GM21367 (cell line): Measurements from ENCODE around the gene C18orf63.

Experiments
- ATAC-seq: cut with Tn5 transposase; IDR thresholded peaks from one replicate; pipeline ENCODE4 v1.9.1; 2021; ENCODE audit not compliant: unreplicated experiment

The C18orf63 gene

DNA sequence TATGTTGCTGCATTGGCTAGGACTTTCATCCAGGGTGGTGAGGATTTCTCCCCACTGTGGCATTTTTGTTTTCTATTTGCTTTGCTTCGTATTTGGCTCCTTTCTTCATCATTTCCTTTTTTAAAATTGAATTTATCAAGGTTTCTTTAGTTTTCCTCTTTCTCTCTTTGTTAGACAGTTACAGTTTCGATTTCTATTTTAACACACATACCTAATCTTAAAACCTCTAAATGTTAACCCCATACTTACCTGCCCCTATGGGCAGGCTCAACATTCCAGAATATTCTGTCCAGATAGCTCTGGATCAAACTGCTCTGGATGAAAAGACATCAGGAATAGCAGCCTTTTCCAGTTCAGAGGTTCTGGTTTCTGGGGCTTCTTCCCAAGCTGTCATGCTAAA, 92.2 kb downstream of the C18orf63 start:
- ATAC-seq, result peak; percentile 66
